Activated T-cell treated with anti-CD3 and anti-CD28 coated beads for 1 hour (primary cell): ENCODE data around the gene SF3A1.

Experiments used
- DNase-seq: peaks from one replicate; pipeline ENCODE4 v3.0.0-alpha.2; 2020; ENCODE audit warnings: low read depth

The SF3A1 gene

DNA sequence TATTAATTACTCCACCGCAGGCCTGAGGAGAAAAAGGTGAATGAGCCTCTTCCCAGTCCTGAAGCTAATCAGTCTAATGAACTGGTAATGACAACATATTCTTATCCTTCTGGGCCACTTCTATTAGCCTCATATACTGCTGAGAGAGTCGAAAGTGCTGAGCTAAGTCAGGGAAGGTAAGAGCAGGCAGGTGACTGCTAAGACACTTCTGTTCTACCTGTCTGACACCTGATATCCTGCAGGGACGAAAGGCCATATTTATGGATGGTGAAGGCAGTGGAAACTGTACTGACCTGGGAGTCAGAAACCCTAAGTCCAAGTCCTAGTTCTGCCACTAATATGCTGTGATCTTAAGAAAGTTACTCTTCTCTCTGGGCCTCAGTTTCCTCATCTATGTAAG, 33.4 kb downstream of the SF3A1 start:
- no peak for DNase-seq

DNA sequence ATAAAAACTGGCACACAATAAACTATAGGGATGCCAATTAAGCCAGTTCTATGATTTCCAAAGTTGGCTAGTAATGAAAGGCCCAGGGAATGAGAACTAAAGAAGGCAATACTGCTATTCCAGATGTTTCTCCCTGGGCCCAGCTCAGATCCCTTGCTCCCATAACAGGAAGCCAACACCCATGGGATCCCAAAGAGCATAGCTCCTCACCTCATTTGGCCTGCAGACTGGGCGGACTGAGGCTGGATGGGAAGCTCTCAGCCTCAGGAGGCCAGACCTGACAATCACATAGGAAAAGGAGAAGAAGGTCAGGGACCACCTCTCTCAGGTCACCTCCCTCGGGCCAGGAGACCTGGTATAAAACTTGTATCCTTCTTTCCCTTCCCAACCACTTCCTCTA, 35.2 kb downstream of the SF3A1 start:
- DNase-seq = no peak

DNA sequence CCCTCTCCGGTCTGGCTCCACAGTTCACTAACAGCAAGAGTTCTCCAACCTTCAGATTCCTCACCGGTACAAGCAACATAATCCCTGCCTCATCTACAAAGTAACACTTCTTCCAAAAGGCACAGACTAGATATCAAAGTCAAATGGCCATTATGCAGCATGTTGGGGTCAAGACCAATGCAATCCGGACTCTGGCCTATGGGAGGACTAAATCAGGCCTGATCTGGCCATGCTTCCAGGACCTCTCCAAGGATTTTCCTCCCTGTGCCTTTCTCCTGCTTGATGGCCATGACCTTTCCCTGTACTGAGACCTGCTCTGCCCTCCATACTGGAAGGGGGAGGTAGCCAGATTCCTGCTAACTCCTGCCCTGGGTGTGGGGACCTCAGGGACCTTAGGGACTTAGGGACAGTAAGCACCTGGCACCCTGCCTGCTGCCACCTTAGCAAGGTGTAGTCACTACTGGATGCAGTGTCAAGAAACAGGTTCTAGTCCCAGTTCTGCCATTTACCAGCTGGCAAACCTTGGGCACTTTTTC, 36.6 kb downstream of the SF3A1 start:
- DNase-seq = no peak

DNA sequence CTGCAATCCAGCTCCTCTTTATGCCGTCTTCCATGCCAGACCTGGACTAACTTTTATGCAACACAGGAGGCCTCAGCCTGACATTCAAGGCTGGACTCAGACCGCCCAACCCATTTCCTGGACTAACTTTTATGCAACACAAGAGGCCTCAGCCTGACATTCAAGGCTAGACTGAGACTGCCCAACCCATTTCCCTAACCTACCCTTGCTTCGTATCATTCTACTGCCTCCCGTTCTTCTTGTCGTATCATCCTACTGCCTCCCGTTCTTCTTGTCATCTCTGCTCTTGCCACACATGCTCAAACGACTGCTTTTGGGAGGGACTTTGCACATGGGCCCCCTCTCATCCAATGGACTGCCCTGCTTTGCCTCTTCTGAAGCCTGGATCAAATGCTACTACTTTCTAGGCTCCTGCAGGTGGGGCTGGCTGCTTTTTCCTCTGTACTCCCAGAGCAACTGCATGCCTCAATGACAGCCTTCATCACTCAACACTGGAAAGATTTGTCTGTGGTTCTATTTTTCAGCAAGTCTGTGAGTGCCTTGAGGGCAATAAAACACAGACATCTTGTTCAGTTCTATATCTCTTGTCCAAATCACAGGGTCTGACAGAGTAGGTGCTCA, 37.8 kb downstream of the SF3A1 start:
- no peak for DNase-seq

DNA sequence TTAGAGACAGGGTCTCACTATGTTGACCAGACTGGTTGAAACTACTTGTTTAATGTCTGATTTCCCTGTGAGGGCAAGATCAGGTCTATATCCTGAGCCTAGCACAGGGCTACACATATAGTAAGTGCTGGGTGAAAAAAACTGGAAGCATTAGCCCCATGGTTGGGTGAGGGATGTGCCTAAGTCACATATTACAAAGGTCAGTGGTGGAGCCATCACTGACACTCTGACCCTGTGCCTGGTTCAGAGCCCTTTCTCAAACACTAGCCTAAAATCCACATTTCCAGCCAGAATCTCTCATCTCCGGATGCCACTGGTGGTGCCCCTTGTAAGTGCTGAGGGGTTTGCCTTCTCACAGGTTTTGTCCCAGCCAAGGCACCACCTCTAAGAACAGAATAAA, 38.9 kb downstream of the SF3A1 start:
- no peak for DNase-seq

DNA sequence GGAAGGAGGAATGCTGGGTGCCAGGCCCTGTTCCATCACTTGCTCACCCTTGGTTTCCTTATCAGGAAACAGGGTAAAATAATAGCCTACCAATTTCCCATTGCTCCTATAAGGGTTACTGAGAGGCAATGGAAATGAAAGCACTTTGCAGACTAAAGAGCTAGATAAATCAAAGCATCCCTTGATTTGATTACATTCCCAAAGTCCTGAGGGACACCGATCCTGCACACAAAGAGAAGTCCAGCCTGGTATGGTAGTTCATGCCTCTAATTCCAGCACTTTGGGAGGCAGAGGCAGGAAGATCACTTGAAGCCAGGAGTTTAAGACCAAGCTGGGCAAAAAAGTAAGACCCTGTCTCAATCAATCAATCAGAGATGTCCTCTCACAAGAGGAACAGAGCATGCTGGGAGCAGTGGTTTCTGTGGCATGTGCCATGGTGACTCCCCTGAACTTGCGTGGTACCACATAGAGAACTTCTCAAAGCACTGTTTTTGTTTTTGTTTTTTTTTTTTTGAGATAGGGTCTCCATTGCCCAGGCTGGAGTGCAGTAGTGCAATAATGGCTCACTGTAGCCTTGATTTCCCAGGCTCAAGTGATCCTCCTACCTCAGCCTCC, 40.6 kb downstream of the SF3A1 start:
- no peak for DNase-seq

GRCh38 chr22:30314915-30315314, 41.8 kb downstream of the SF3A1 start:
- DNase-seq = no peak

DNA sequence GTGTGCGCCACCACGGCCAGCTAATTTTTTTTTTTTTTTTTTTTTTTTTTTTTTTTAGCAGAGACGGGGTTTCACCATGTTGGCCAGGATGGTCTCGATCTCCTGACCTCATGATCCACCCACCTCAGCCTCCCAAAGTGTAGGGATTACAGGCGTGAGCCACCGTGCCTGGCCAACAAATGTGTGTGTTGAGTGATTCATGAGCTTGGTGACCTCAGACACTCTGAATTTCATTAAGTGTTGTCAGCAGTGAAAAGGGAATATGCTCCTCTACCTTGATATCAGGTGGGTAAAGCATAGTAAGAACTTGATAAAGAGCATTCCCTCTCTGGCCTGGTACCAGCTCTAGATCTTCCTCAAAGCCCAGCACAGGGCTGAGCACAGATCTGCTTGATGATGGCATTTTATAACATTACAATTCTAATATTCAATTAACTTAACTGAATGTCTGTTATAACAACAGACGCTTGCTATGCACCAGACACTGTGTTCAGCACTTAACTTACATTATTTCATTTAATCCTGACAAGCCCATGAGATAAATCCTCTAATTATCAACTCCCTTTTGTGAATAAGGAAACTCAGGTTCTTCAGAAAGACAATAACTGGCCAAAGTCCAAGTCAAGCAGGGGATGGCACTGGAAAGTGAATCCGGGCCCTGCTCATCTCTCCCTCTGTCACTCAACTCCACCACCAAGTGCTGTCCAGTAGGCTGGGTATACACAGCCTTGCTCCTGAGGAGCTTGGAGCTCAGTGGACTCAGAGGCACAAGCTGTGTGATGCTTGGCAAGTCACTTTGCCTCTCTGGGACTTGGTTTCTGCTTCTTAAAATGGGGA, 42.9 kb downstream of the SF3A1 start:
- DNase-seq = no peak

DNA sequence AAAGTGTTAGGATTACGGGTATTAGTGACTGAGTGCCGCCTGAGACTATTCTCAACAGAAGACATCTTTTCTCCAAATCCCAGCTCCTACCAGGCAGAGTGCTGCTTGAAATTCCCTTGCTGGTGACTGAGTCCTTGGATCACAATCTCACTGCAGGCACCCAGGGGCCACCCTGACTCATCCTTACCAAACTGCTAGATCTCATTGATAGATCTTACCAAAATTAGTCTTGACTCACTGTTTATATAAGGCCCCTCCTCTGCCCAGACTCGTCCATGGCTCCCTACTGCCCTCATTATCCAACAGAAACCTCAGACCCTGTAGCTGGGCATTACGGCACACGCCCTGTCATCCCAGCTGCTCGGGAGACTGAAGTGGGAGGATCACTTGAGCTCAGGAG, 44.6 kb downstream of the SF3A1 start:
- no peak for DNase-seq

GRCh38 chr22:30310881-30311771, 45.6 kb downstream of the SF3A1 start:
- no peak for DNase-seq

DNA sequence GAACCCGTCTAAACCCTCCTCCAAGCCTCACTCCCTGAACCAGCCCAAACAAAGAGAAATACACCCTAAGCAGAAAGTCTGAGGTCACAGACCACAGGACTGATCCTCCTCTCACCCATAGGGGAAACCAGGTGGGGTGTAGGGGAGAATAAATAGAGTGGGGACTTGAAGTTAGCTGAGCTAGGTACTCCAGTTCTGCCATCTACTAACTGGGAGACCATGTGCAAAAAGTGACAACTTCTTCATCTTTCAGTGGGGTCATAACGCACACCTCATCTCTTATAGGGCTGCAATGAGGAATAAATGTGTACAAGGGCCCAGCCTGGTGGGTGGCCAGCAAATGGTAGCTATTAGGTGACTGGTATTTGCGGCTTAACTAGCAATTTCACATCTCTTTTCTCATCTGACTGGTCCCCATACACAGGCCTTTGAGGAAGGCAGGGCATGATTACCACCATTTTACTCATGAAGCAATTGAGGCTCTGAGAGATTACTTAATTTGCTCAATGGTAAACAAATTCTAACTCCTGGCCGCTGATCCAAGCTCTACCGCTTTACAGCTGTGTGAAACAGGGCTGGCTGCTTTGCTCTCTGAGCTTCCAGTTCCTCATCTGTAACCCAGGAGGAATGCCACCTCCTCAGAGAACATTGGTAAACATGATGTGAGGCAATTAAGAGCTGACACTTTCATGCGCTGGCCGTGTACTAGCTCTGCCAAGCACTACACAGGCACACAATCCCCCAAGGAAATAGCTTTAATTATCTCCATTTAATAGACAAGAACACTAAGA, 46.5 kb downstream of the SF3A1 start:
- DNase-seq = no peak

GRCh38 chr22:30308518-30309230, 48.0 kb downstream of the SF3A1 start:
- DNase-seq = no peak

- no peak for DNase-seq
Observed at GRCh38 chr22:30308093-30308492, 48.6 kb downstream of the SF3A1 start.

- DNase-seq = no peak
Observed at GRCh38 chr22:30307041-30307574, 49.6 kb downstream of the SF3A1 start.

- no peak for DNase-seq
Observed at GRCh38 chr22:30306627-30307011, 50.1 kb downstream of the SF3A1 start.

- DNase-seq = no peak
Observed at GRCh38 chr22:30305906-30306626, 50.6 kb downstream of the SF3A1 start.

- DNase-seq = peak; percentile 36
Observed at GRCh38 chr22:30305519-30305905, 51.2 kb downstream of the SF3A1 start.

DNA sequence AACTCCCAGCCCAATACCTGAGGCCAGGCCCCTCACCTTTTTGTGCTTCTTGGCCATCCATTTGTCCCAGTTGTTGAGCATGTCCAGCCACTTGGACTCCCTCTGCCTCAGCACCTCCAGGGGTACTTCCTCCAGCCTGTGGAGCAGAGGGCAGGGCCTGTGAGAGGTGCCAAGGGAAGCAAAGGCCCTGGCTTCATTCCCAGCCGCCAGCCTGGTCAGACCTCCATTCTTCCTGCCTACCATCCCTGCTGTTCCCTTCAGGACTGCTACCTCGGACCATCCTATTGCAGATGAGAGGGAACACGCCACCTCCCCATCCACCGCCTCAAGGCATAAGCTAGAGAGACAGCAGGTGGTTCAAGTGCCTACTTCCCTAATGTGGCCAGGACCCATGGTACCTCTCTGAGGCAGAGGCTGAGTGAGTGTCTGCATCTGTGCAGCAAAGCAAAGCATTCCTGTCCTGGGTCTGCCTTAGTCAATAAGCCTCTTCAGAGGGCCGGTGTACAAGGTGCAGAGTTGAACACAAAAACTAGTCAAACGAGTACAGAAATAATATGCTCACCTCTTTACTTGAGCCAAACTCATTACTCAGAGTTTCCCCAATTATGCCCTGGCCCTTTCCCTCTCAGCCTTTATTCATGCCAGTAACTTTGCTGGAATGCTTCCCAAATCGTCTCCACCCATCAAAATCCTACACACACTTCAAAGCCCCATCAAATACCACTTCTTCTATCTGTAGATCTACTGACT, 52.0 kb downstream of the SF3A1 start:
- no peak for DNase-seq

DNA sequence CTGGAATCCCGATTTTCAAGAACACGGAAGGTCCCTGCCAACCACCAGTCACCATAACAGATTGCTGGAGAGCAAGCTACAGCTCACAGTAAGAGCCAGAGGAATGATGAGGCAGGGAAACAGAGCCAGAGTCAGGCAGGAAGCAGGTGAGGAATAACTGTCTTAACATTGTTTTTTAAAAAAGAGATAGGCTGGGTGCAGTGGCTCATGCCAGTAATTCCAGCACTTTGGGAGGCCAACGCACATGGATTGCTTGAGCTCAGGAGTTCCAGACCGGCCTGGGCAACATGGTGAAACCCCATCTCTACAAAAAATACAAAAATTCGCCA, 53.9 kb downstream of the SF3A1 start:
- no peak for DNase-seq
